HCT116 (cell line): ENCODE results near the gene PFKM. TPM values are rescaled to one million over a fixed set of nuclear protein-coding genes. Genes with fewer than 3 reads are reported as not detected.

Source experiments
- ATAC-seq: fragments of 200-7000 bp; cut with Tn5 transposase; 2 replicates; pipeline ENCODE4 v1.9.1; 2020; ENCODE audit warnings: mild to moderate bottlenecking, moderate library complexity
- BruUV-seq: library from RNA; stranded (reverse); fragments of 400-500 nt; replicated peaks from 2 replicates; lab custom pipeline; 2021; lab: Mats Ljungman, UMichigan
- CTCF ChIA-PET: fragments of 300-600 bp; sonication (Branson Sonifier 250); formaldehyde crosslinking; loops from one replicate; lab custom pipeline; 2021; ENCODE audit warnings: antibody characterized with exemption; lab: Charles Lee
- POLR2A ChIA-PET: fragments of 300-600, 350-600 bp; sonication (Branson Sonifier 250); formaldehyde crosslinking; loops from one replicate; lab custom pipeline; 2021; ENCODE audit warnings: antibody characterized with exemption; lab: Charles Lee
- RAD21 ChIA-PET, 2 experiments: fragments of 300-600 bp; sonication (Branson Sonifier 250); formaldehyde crosslinking; loops; one replicate each; lab custom pipeline; 2023; ENCODE audit warnings: low total read pairs in 2 of 2; ENCODE audit not compliant: uncharacterized antibody in 2 of 2, unreplicated experiment in 2 of 2, low non-redundant PET in 1 of 2; lab: Charles Lee
- DNase-seq: peaks from one replicate; pipeline ENCODE4 v3.0.0-alpha.2; 2010; ENCODE audit warnings: low read depth, low spot score
- H2AFZ ChIP-seq: fragments of 200-600 bp; shearing (Covaris generic), sonication (generic); 2 replicates; pipeline ENCODE4 v1.6.1; 2017; ENCODE audit warnings: low read depth, mixed run types, mixed read lengths, antibody characterized with exemption, low read length; ENCODE audit not compliant: poor library complexity, severe bottlenecking
- H3K27ac ChIP-seq: 2 replicates; pipeline ENCODE4 v1.5.1; 2012; ENCODE audit warnings: low read depth, low read length
- H3K27me3 ChIP-seq: fragments of 200-600 bp; sonication (generic); 2 replicates; pipeline ENCODE4 v1.6.1; 2016; ENCODE audit warnings: mixed run types, low read length, mixed read lengths; ENCODE audit not compliant: insufficient read depth
- H3K36me3 ChIP-seq, 2 experiments: fragments of 200-500 bp in 1 of 2; fragments of 200-600 bp in 1 of 2; sonication (Bioruptor generic) in 1 of 2; sonication (generic) in 1 of 2; 2 replicates each; pipeline versions ENCODE4 v1.5.1 to v1.6.1; 2014 to 2016; ENCODE audit warnings: low read length in 2 of 2, inconsistent platforms in 1 of 2, mixed read lengths in 1 of 2, mixed run types in 1 of 2; ENCODE audit not compliant: insufficient read depth in 2 of 2, control insufficient read depth in 1 of 2
- H3K4me1 ChIP-seq, 2 experiments: fragments of 200-600 bp in 1 of 2; sonication (generic) in 1 of 2; 2 replicates each; pipeline versions ENCODE4 v1.5.1 to v1.6.1; 2012 to 2017; ENCODE audit warnings: low read length in 2 of 2, inconsistent platforms in 1 of 2, mild to moderate bottlenecking in 1 of 2, mixed read lengths in 1 of 2, mixed run types in 1 of 2, moderate library complexity in 1 of 2; ENCODE audit not compliant: insufficient read depth in 2 of 2, control insufficient read depth in 1 of 2
- H3K4me2 ChIP-seq: fragments of 200-600 bp; sonication (generic); 2 replicates; pipeline ENCODE4 v1.6.1; 2017; ENCODE audit warnings: mixed run types, low read length, mixed read lengths
- H3K4me3 ChIP-seq, 2 experiments: fragments of 200-600 bp in 1 of 2; sonication (generic) in 1 of 2; replicated peaks in 1 of 2; 2 replicates each; pipeline ENCODE4 v1.5.1; 2011 to 2016; ENCODE audit warnings: low read length in 2 of 2, control low read depth in 1 of 2, low read depth in 1 of 2, mild to moderate bottlenecking in 1 of 2, mixed read lengths in 1 of 2, mixed run types in 1 of 2
- H3K79me2 ChIP-seq: fragments of 200-600 bp; sonication (generic); 2 replicates; pipeline ENCODE4 v1.6.1; 2017; ENCODE audit warnings: mild to moderate bottlenecking, mixed run types, low read length, moderate library complexity, mixed read lengths; ENCODE audit not compliant: insufficient read depth
- H3K9ac ChIP-seq: fragments of 200-600 bp; sonication (generic); 2 replicates; pipeline ENCODE4 v1.6.1; 2016; ENCODE audit warnings: low read length, mixed read lengths
- H3K9me2 ChIP-seq: fragments of 200-600 bp; sonication (generic), shearing (Covaris generic); 2 replicates; pipeline ENCODE4 v1.6.1; 2017; ENCODE audit warnings: mixed run types, mild to moderate bottlenecking, moderate library complexity; ENCODE audit not compliant: insufficient read depth
- H3K9me3 ChIP-seq, 2 experiments: fragments of 200-500 bp in 1 of 2; fragments of 200-600 bp in 1 of 2; sonication (Bioruptor generic) in 1 of 2; sonication (generic) in 1 of 2; 2 replicates each; pipeline ENCODE4 v1.6.1; 2014 to 2017; ENCODE audit warnings: low read length in 2 of 2, mixed read lengths in 2 of 2, inconsistent platforms in 1 of 2, low read depth in 1 of 2, mild to moderate bottlenecking in 1 of 2, mixed run types in 1 of 2, moderate library complexity in 1 of 2; ENCODE audit not compliant: control insufficient read depth in 1 of 2, insufficient read depth in 1 of 2
- H4K20me1 ChIP-seq: fragments of 200-600 bp; sonication (generic), shearing (Covaris generic); 2 replicates; pipeline ENCODE4 v1.6.1; 2017; ENCODE audit warnings: mixed run types, mild to moderate bottlenecking, moderate library complexity; ENCODE audit not compliant: insufficient read depth
- CBX3 ChIP-seq: IDR thresholded peaks from 2 replicates; pipeline ENCODE4 v1.6.1; 2012; ENCODE audit warnings: low read depth
- CTCF ChIP-seq, 3 experiments: fragments of 200-600 bp in 1 of 3; sonication (generic) in 1 of 3; IDR thresholded peaks in 2 of 3; conservative IDR thresholded peaks in 1 of 3; 2 replicates each; pipeline ENCODE4 v1.5.1; 2012 to 2017; ENCODE audit warnings: low read depth in 2 of 3, low read length in 2 of 3, antibody characterized with exemption in 1 of 3, borderline replicate concordance in 1 of 3, control low read depth in 1 of 3, mild to moderate bottlenecking in 1 of 3, mixed read lengths in 1 of 3, mixed run types in 1 of 3, moderate library complexity in 1 of 3; ENCODE audit not compliant: insufficient read depth in 1 of 3
- ELF1 ChIP-seq: IDR thresholded peaks from 2 replicates; pipeline ENCODE4 v1.6.1; 2012; ENCODE audit warnings: low read depth, borderline replicate concordance
- EZH2 ChIP-seq: fragments of 200-600 bp; sonication (generic); IDR thresholded peaks from 2 replicates; pipeline ENCODE4 v1.6.1; 2017; ENCODE audit warnings: antibody characterized with exemption, mixed run types
- EZH2phosphoT487 ChIP-seq: fragments of 200-600 bp; IDR thresholded peaks from 2 replicates; pipeline ENCODE4 v1.6.1; 2018; ENCODE audit warnings: antibody characterized with exemption, borderline replicate concordance
- MAX ChIP-seq: IDR thresholded peaks from 2 replicates; pipeline ENCODE4 v1.6.1; 2012
- POLR2A ChIP-seq: IDR thresholded peaks from 2 replicates; pipeline ENCODE4 v1.7.0; 2011; ENCODE audit warnings: borderline replicate concordance; ENCODE audit not compliant: insufficient read depth, insufficient read length; ENCODE audit errors: extremely low read depth
- POLR2AphosphoS5 ChIP-seq: IDR thresholded peaks from 2 replicates; pipeline ENCODE4 v1.6.1; 2011; ENCODE audit warnings: mild to moderate bottlenecking, low read depth, low read length, moderate library complexity
- SIN3A ChIP-seq: IDR thresholded peaks from 2 replicates; pipeline ENCODE4 v1.6.1; 2012; ENCODE audit warnings: low read depth
- ZBTB33 ChIP-seq: IDR thresholded peaks from 2 replicates; pipeline ENCODE4 v1.6.1; 2011; ENCODE audit warnings: mild to moderate bottlenecking, low read length, moderate library complexity; ENCODE audit not compliant: insufficient replicate concordance; ENCODE audit errors: extremely low read depth
- ZNF274 ChIP-seq: fragments of 200-500 bp; sonication (Bioruptor generic); IDR thresholded peaks from 2 replicates; pipeline ENCODE4 v1.6.1; 2014; ENCODE audit warnings: mild to moderate bottlenecking, low read depth, low read length, inconsistent platforms
- intact Hi-C: fragments of 100-400 bp; cut with micrococcal nuclease; formaldehyde crosslinking; loops from 2 replicates; pipeline ENCODE4 v1.10.0; 2022
- total RNA-seq: library from RNA; stranded (reverse); gene quantifications from one replicate; pipeline ENCODE4 v1.2.1, GENCODE V29; 2021; ENCODE audit not compliant: unreplicated experiment

Gene PFKM
- total RNA-seq, 1 experiment from 2014 or later: 144 TPM

GRCh38 chr12:48121522-48121921, 2.4 kb downstream of the PFKM start:
- Histone ChIP-seq H2AFZ (no peak overlapping the region), H3K4me2 (no peak overlapping the region), H4K20me1 (no peaks in the 10 kb centered on the region), H3K79me2 (peaks cover 32% of the 10 kb centered on the region), H3K9me2 (no peaks in the 10 kb centered on the region), H3K4me3 (no peak overlapping the region), H3K4me1 (peaks cover 12 to 17% of the 10 kb centered on the region in 2 experiments), H3K9ac (no peak overlapping the region), H3K9me3 (no peaks in the 10 kb centered on the region), H3K27me3 (0 out of 2 replicates have a peak, but pooled peaks cover 4% of the 10 kb centered on the region), H3K27ac (no peak overlapping the region), H3K36me3 (peaks cover 25 to 26% of the 10 kb centered on the region in 2 experiments)
- TF ChIP-seq CBX3 (no peak), EZH2 (no peak), ZNF274 (no peak), POLR2A (no peak), POLR2AphosphoS5 (no peak), CTCF (IDR thresholded peaks at IDR 0.05 in 2 of 3, conservative IDR thresholded peaks at IDR 0.05 in 1 of 3; ENCODE audit: borderline replicate concordance in 1 of 3, insufficient read depth in 1 of 3, low read depth in 2 of 3, low read length in 2 of 3) (no peak)
- ChIA-PET CTCF (no interaction called here), POLR2A (no interaction called here), RAD21 (no interaction called here)
- BruUV-seq: no TSS peak
- intact Hi-C loops: no loop called here
- DNase-seq: no peak
- no peak for ATAC-seq

- ATAC-seq (no peak), DNase-seq (no peak)
- 0 out of 2 replicates have a peak, but pooled peaks cover 2% of the 10 kb centered on the region for H3K27me3 ChIP-seq
- BruUV-seq: no TSS peak
- RAD21 ChIA-PET: no interaction called here
- POLR2A ChIA-PET: no interaction called here
- no peaks in the 10 kb centered on the region for H3K9me3 ChIP-seq
- intact Hi-C loops: no loop called here
- no peaks in the 10 kb centered on the region for H4K20me1 ChIP-seq
- peaks cover 29 to 33% of the 10 kb centered on the region in 2 experiments for H3K36me3 ChIP-seq
- H3K9ac ChIP-seq: no peak overlapping the region
- no peaks in the 10 kb centered on the region for H3K9me2 ChIP-seq
- CTCF ChIA-PET: no interaction called here
- no peak overlapping the region for H2AFZ ChIP-seq
- H3K4me2 ChIP-seq: no peak overlapping the region
- peaks cover 12 to 17% of the 10 kb centered on the region in 2 experiments for H3K4me1 ChIP-seq
- H3K4me3 ChIP-seq: no peak overlapping the region
- no peak overlapping the region for H3K27ac ChIP-seq
- peaks cover 33% of the 10 kb centered on the region for H3K79me2 ChIP-seq
- TF ChIP-seq ZBTB33: no peak
- TF ChIP-seq POLR2AphosphoS5: no peak
- no peak for TF ChIP-seq CBX3
- TF ChIP-seq CTCF (IDR thresholded peaks at IDR 0.05 in 2 of 3, conservative IDR thresholded peaks at IDR 0.05 in 1 of 3; ENCODE audit: borderline replicate concordance in 1 of 3, insufficient read depth in 1 of 3, low read depth in 2 of 3, low read length in 2 of 3): no peak
- TF ChIP-seq MAX: no peak
- no peak for TF ChIP-seq SIN3A
- no peak for TF ChIP-seq ELF1
- TF ChIP-seq EZH2phosphoT487: no peak
- TF ChIP-seq POLR2A: no peak
Measured at GRCh38 chr12:48122065-48122834, 3.1 kb downstream of the PFKM start.
